GM10266 (cell line): ENCODE measurements around the gene SMS.
"Not testable (repeated sequence)": the region's sequence is repeated elsewhere in the genome, so short reads cannot be mapped to it uniquely, and the experiment has no call there.

Experiments
- DNase-seq: peaks from one replicate; pipeline ENCODE4 v3.0.0; 2012; ENCODE audit errors: extremely low spot score
- CTCF ChIP-seq: IDR thresholded peaks from 2 replicates; pipeline ENCODE4 v1.5.1; 2012; ENCODE audit warnings: mild to moderate bottlenecking, low read depth; ENCODE audit not compliant: control insufficient read depth, insufficient read depth; ENCODE audit errors: missing control alignments

Gene SMS

GRCh38 chrX:21952624-21953023 lies 12.1 kb downstream of the SMS start:
- no peak for DNase-seq
- no peak for TF ChIP-seq CTCF

- DNase-seq, result not testable (repeated sequence)
Measured at GRCh38 chrX:21953195-21953830, 12.8 kb downstream of the SMS start.

DNA sequence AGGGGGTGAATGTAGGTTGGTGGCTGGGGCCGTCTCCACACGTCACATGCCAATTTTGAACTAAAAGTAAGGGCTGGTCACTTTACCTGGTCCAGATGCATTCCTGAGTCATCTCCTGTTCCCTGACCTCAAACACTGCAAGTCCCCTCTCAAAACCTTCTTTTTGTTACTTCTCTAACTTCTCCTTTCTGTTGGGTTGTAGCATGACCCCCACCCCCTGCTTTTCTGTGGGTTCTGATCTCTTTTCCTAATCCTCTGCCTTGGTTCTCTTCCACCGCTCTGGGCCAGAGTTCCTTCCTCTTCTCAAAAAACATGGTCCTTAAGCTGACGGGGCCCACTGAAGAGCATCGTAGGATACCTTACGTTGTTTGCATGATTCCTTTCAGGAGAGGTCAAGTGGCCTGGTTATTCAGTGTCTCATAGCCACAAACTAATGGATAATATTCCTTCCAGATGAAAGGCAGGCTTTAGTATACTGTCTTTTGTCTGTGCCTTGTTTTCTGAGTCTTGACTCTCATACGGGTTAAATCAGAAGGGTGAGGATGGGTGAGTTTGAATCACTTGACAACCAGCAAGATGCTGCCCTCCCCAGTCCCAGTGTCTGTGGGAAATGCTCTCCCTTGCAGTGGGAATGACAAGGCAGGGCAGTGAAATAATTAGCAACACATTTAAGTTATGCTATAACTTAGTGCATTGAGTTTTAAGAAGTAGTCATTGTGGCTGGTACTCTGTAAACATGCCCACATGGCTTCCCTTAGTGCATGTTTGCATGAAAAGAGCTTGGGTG lies 15.1 kb downstream of the SMS start:
- TF ChIP-seq CTCF, result no peak
- no peak for DNase-seq

DNA sequence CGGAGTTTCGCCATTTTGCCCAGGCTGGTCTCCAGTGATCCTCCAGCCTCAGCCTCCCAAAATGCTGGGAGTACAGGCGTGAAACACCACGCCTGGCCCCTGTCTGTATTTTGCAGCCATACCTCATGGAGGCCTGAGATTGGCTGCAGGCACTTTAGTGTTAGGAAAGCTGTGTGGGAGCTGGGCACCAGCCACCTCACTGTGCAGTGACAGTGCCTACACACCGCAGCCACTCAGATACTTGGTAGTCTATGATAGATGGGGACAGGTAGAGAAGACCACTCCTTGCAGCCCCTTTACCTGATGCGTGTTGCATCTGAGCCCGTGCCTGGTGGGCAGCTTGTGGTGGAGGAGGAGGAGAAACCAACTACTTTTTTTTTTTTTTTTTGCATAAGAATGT lies 16.3 kb downstream of the SMS start:
- DNase-seq, result no peak
- TF ChIP-seq CTCF, result no peak

- TF ChIP-seq CTCF, result no peak
Measured at GRCh38 chrX:21958187-21958586, 17.7 kb downstream of the SMS start.

DNA sequence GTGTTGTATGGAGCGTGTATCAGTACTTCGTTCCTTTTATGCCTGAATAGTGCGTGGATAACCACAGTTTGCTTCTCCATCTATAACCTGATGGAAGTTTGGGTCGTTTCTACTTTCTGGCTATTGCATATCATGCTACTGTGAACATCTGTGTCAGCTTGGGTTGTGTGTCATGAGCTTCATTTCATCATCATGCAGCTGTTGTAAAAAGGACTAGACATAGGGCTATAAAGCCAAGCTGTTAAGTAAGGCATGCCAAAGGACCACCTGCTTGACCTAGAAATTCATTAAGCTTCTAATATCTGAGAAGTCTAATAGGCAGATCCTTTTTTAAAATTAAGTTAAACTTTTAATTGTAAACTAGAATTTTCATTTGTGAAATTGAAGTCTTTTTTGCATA lies 18.4 kb downstream of the SMS start:
- no peak for DNase-seq
- TF ChIP-seq CTCF, result no peak

More at GRCh38 chrX:21958187-21958586, 17.7 kb downstream of the SMS start:
- DNase-seq, result no peak

DNA sequence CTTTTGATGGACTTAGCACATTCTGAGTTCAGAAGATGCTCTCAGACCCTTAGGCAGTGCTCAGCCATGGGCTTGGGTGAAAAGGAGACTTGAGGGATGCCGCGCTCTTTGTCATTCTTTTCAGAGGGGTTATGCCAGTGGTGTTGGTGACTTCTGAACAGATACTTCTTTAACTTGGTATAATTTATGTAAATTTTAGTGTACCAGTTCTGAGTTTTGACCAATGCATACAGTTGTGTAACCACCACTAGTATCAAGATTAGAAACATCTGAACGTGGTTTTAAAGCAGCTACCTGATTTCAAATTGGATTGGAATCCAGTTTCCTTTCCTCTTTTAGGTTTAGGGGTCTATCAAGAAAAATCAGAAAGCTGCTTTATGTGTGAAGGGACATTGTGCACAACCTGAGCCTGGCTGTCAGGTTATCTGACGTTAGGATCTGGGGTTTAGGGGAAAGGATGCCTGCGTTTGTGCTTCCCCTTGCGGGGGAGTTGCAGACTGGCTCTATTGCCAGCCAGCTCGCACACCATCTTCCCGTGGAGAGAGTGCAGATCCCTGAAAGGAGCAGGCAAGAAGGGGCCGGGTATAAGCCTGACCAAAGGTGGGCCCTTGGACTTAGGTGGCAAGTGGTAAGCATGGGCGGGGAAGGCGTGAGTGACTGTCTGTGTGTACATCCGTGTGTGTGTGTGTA lies 19.0 kb downstream of the SMS start:
- DNase-seq, result no peak
- TF ChIP-seq CTCF, result no peak
